Left ventricle myocardium inferior (tissue), 1 donor: Measurements from ENCODE around the gene SIVA1. TPM values are rescaled to one million over a fixed set of nuclear protein-coding genes. Genes with fewer than 3 reads are reported as not detected.
A peak's percentile ranks its signal among the peaks of the same experiment; 100 is the strongest.

Experiments
- DNase-seq: peaks from one replicate; pipeline ENCODE4 v3.0.0-alpha.2; 2020
- H3K27ac ChIP-seq: fragments of 200-600 bp; replicated peaks from 2 replicates; pipeline ENCODE4 v1.8.0; 2021
- H3K27me3 ChIP-seq: fragments of 200-600 bp; 2 replicates; pipeline ENCODE4 v1.8.0; 2021; ENCODE audit warnings: low read depth
- H3K36me3 ChIP-seq: fragments of 200-600 bp; 2 replicates; pipeline ENCODE4 v1.8.0; 2021
- H3K4me1 ChIP-seq: fragments of 200-600 bp; 2 replicates; pipeline ENCODE4 v1.8.0; 2021
- H3K4me3 ChIP-seq: fragments of 200-600 bp; 2 replicates; pipeline ENCODE4 v1.8.0; 2021; ENCODE audit warnings: mild to moderate bottlenecking, moderate library complexity
- H3K9me3 ChIP-seq: fragments of 200-600 bp; replicated peaks from 2 replicates; pipeline ENCODE4 v1.8.0; 2021
- CTCF ChIP-seq: fragments of 200-600 bp; IDR thresholded peaks from 2 replicates; pipeline ENCODE4 v1.8.0; 2021; ENCODE audit warnings: antibody characterized with exemption, mild to moderate bottlenecking, borderline replicate concordance
- intact Hi-C: fragments of 100-400 bp; cut with micrococcal nuclease; formaldehyde crosslinking; loops from one replicate; pipeline ENCODE4 v1.11.0; 2022
- total RNA-seq: library from RNA; stranded (reverse); fragmentation: NEBNext Ultra II Directional; extraction: Animal tissue kit (Norgen Biotek cat#: 25700); gene quantifications from one replicate; pipeline ENCODE4 v1.2.1, GENCODE V29; 2021
- donor health status: DM: no; HTN: yes; CAD: no; lungs with severe emphysema.

Gene SIVA1
- total RNA-seq, 1 donor from 2014 or later, result 55.6 TPM

- Histone ChIP-seq H3K36me3 (no peaks in the 10 kb centered on the region), H3K4me3 (no peak overlapping the region), H3K9me3 (no peaks in the 10 kb centered on the region), H3K4me1 (peaks cover 88% of the 10 kb centered on the region), H3K27me3 (no peaks in the 10 kb centered on the region), H3K27ac (peak overlapping the region; percentile 99)
- no peak for TF ChIP-seq CTCF
- intact Hi-C loops, result no loop called here
- DNase-seq, result peak; percentile 57
These were observed 44.4 kb downstream of the SIVA1 start for GRCh38 chr14:104797115-104798044.

GRCh38 chr14:104798300-104799243 lies 45.6 kb downstream of the SIVA1 start:
- Histone ChIP-seq H3K27me3 (no peaks in the 10 kb centered on the region), H3K27ac (peak overlapping the region; percentile 99), H3K9me3 (no peaks in the 10 kb centered on the region), H3K36me3 (no peaks in the 10 kb centered on the region), H3K4me1 (peaks cover 85% of the 10 kb centered on the region), H3K4me3 (no peak overlapping the region)
- TF ChIP-seq CTCF, result no peak
- DNase-seq, result no peak
- intact Hi-C loops, result no loop called here

GRCh38 chr14:104799244-104800014 lies 46.5 kb downstream of the SIVA1 start:
- Histone ChIP-seq H3K9me3 (no peaks in the 10 kb centered on the region), H3K27ac (peak overlapping the region; percentile 99), H3K4me3 (peak overlapping the region; percentile 91), H3K27me3 (no peaks in the 10 kb centered on the region), H3K36me3 (no peaks in the 10 kb centered on the region), H3K4me1 (peaks cover 76% of the 10 kb centered on the region)
- no peak for DNase-seq
- intact Hi-C loops, result no loop called here
- no peak for TF ChIP-seq CTCF

GRCh38 chr14:104800015-104800770 lies 47.2 kb downstream of the SIVA1 start:
- peak; percentile 91 for DNase-seq
- Histone ChIP-seq H3K9me3 (no peaks in the 10 kb centered on the region), H3K36me3 (no peaks in the 10 kb centered on the region), H3K4me1 (peaks cover 73% of the 10 kb centered on the region), H3K4me3 (peak overlapping the region; percentile 91), H3K27ac (peak overlapping the region; percentile 99), H3K27me3 (no peaks in the 10 kb centered on the region)
- peak; percentile 65 for TF ChIP-seq CTCF
- intact Hi-C loops, result no loop called here
